Skeletal muscle tissue (tissue), 4 donors: ENCODE results near the gene C13orf42. TPM values are rescaled to one million over a fixed set of nuclear protein-coding genes. Genes with fewer than 3 reads are reported as not detected.

ENCODE experiments used
- H3K27ac ChIP-seq: one replicate; pipeline ENCODE4 v1.7.0; 2013; ENCODE audit warnings: mild to moderate bottlenecking, low read depth, low read length, inconsistent platforms
- H3K27me3 ChIP-seq, 3 donors: one replicate each; pipeline ENCODE4 v1.7.0; 2013; ENCODE audit warnings: low read length in 3 of 3; ENCODE audit not compliant: control insufficient read depth in 3 of 3, insufficient read depth in 3 of 3
- H3K36me3 ChIP-seq, 3 donors: one replicate each; pipeline ENCODE4 v1.7.0; 2013; ENCODE audit warnings: low read length in 3 of 3; ENCODE audit not compliant: control insufficient read depth in 3 of 3, insufficient read depth in 3 of 3
- H3K4me1 ChIP-seq, 3 donors: one replicate each; pipeline ENCODE4 v1.7.0; 2013; ENCODE audit warnings: low read length in 3 of 3, mild to moderate bottlenecking in 3 of 3; ENCODE audit not compliant: control insufficient read depth in 3 of 3, insufficient read depth in 3 of 3
- H3K4me3 ChIP-seq, 3 donors: one replicate each; pipeline ENCODE4 v1.7.0; 2013; ENCODE audit warnings: low read length in 3 of 3
- H3K9ac ChIP-seq, 3 donors: one replicate each; pipeline ENCODE4 v1.7.0; 2013; ENCODE audit warnings: low read length in 3 of 3, mild to moderate bottlenecking in 3 of 3, moderate library complexity in 2 of 3, low read depth in 1 of 3
- H3K9me3 ChIP-seq, 3 donors: one replicate each; pipeline ENCODE4 v1.7.0; 2013; ENCODE audit warnings: low read length in 3 of 3; ENCODE audit not compliant: control insufficient read depth in 3 of 3
- total RNA-seq: library from RNA; depleted of rRNA; stranded (reverse); fragments of >200 nt; gene quantifications from one replicate; pipeline ENCODE4 v1.2.3, GENCODE V29; 2014
- donor health status: Osteomylitis.

C13orf42 gene
- total RNA-seq, 1 donor from 2014 or later: not detected

DNA sequence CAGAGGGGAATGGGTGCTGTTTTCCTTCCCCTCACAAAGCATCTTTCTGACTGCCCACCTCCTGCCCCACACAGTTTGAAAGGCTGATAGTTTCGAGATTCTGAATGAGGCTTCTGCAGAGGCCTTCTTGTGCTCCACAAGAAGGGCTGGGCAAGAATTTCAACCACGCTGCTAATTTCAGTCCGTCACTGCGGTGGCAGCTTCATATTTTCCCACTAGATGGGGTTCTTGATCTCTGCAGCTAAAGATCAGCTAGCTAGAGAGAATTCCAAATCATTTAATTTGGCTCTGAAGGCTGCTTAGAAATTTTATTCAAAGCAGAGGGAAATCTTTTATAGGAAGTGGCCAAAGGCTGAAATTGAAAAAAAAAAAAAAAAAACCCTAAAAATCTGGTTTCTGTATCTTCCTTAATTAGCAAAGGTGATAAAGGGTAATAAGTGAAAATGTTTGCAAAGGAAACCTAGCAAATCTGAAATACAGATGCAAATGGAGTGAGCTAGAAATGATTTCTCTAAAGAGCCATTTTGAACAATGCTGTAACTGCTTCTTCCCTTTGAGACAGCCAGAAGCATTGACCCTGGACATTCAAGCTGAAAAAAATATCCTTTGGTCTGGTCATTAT is 38.0 kb upstream of the C13orf42 start:
- H3K9ac ChIP-seq: no peak overlapping the region

DNA sequence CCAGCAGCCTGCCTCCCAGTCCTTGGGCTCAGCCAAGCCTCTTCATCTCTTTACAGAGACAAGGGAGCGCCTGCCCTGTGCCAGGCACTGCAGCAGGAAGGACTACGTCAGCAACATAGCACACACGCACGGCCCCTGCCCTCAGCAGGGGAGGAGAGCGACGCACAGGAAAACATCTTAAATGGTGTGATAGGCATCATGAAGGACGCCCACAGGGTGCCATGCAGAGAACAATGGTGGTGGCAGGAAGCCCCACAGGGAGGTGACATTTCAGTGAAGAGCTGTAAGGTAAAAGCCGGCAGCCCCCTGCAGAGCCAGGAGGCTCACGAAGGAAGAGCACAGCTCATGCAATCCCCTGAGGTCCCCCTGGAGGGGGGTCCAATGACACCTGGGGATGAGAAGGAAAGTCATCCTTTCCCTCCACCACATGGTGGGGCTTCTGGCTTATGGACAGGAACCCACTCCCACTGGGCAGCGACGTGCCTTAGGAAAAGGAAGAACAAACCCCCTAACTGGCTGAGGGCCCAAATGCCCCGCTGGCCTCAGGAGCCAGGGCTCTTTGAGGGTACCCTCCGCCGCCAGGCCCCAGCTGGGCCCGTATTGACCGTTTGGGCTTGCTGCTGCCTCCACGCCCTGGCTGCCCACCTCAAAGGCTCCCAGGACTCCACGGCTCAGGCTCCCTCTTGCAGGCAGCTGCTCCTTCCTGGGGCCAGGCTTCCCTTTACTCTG is 37.3 kb upstream of the C13orf42 start:
- Histone ChIP-seq H3K4me1 (no peaks in the 10 kb centered on the region), H3K36me3 (no peaks in the 10 kb centered on the region), H3K9me3 (no peaks in the 10 kb centered on the region), H3K4me3 (no peak overlapping the region), H3K9ac (no peak overlapping the region), H3K27me3 (no peaks in the 10 kb centered on the region), H3K27ac (no peak overlapping the region)

More for the DNA sequence above, 38.0 kb upstream of the C13orf42 start:
- H3K27me3 ChIP-seq: no peaks in the 10 kb centered on the region
- H3K36me3 ChIP-seq: no peaks in the 10 kb centered on the region
- no peaks in the 10 kb centered on the region for H3K9me3 ChIP-seq
- H3K27ac ChIP-seq: no peak overlapping the region
- no peaks in the 10 kb centered on the region for H3K4me1 ChIP-seq
- H3K4me3 ChIP-seq: no peak overlapping the region

- Histone ChIP-seq H3K27me3 (no peaks in the 10 kb centered on the region), H3K4me1 (no peaks in the 10 kb centered on the region), H3K27ac (no peak overlapping the region), H3K9me3 (no peaks in the 10 kb centered on the region), H3K4me3 (no peak overlapping the region), H3K9ac (no peak overlapping the region), H3K36me3 (no peaks in the 10 kb centered on the region)
Measured at GRCh38 chr13:51147732-51148131, 36.7 kb upstream of the C13orf42 start.

- no peaks in the 10 kb centered on the region for H3K4me1 ChIP-seq
- H3K27me3 ChIP-seq: no peaks in the 10 kb centered on the region
- H3K4me3 ChIP-seq: no peak overlapping the region
- no peak overlapping the region for H3K27ac ChIP-seq
- no peaks in the 10 kb centered on the region for H3K36me3 ChIP-seq
- no peak overlapping the region for H3K9ac ChIP-seq
- no peaks in the 10 kb centered on the region for H3K9me3 ChIP-seq
Measured at GRCh38 chr13:51146667-51147066, 35.6 kb upstream of the C13orf42 start.

- H3K27me3 ChIP-seq: no peaks in the 10 kb centered on the region
Measured at GRCh38 chr13:51137250-51137649, 26.2 kb upstream of the C13orf42 start.

DNA sequence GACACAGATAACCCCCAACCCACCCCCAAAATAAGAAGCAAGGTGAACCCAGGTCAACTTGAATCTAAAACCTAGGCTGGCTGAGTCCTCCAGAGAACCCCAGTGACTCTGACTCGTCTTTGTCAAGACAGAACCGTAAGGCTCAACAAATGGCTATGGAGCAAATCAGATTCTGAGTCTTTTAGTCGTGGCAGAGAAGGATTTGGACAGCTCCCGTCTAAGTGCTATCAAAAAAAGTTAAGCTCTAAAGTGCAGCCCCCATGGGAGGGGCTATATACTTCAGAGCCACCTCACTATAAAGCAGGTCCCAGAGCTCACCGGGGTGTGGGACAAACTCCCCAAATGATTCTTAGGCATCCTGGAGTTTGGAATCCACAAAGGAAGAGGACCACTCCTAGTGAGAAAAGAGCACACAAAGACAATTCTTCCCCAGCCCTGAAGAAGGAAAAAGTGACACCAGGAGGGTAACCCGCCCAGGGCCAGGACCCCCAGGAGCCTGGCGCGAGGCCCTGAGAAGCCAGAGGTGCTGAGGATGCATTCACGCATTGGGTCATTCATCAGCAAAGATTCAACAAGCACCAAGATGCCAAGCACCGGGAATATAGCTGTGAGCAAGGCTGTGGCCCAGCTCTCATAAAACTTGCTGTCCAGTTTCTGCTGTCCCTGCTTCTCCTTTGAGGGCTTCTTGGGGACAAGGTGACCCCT is 25.4 kb upstream of the C13orf42 start:
- Histone ChIP-seq H3K27ac (no peak overlapping the region), H3K9ac (no peak overlapping the region), H3K4me1 (no peaks in the 10 kb centered on the region), H3K27me3 (no peaks in the 10 kb centered on the region), H3K4me3 (no peak overlapping the region), H3K36me3 (no peaks in the 10 kb centered on the region), H3K9me3 (no peaks in the 10 kb centered on the region)

More at GRCh38 chr13:51137250-51137649, 26.2 kb upstream of the C13orf42 start:
- H3K4me1 ChIP-seq: no peaks in the 10 kb centered on the region
- no peak overlapping the region for H3K9ac ChIP-seq
- H3K4me3 ChIP-seq: no peak overlapping the region
- H3K9me3 ChIP-seq: no peaks in the 10 kb centered on the region
- no peaks in the 10 kb centered on the region for H3K36me3 ChIP-seq
- no peak overlapping the region for H3K27ac ChIP-seq

DNA sequence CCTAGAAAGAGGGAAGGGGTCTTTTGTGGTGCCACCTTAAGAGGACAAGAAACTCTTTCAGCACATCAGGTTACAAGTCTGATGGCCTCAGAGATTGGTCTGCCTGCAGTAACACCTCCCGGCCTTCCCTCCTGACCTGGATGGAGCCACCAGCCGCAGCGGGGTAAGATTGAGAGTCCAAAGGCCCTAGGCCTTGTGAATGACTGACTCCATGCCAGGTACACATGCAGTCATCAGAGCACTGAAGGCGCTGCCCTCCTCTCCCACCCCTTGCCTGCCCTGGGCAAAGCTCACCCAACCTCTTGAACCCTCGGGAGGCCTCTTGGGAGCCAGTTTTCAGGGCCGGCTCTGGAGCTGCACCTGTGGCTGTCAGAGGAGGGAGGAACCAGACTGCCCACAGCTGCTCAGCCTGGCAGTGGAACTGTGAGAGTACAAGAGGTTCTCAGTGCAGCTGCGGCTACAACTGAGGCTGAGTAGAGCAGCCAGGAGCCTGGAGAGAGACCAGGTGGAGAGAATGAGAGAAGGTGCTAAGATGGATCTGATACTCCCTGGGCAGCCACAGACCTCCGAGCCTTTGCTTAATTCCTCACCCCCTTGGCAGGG is 23.8 kb upstream of the C13orf42 start:
- H3K9ac ChIP-seq: no peak overlapping the region
- H3K9me3 ChIP-seq: no peaks in the 10 kb centered on the region
- no peaks in the 10 kb centered on the region for H3K4me1 ChIP-seq
- H3K27ac ChIP-seq: no peak overlapping the region
- no peaks in the 10 kb centered on the region for H3K36me3 ChIP-seq
- H3K27me3 ChIP-seq: no peaks in the 10 kb centered on the region
- no peak overlapping the region for H3K4me3 ChIP-seq

GRCh38 chr13:51130348-51130747 is 19.3 kb upstream of the C13orf42 start:
- H3K9me3 ChIP-seq: no peaks in the 10 kb centered on the region

DNA sequence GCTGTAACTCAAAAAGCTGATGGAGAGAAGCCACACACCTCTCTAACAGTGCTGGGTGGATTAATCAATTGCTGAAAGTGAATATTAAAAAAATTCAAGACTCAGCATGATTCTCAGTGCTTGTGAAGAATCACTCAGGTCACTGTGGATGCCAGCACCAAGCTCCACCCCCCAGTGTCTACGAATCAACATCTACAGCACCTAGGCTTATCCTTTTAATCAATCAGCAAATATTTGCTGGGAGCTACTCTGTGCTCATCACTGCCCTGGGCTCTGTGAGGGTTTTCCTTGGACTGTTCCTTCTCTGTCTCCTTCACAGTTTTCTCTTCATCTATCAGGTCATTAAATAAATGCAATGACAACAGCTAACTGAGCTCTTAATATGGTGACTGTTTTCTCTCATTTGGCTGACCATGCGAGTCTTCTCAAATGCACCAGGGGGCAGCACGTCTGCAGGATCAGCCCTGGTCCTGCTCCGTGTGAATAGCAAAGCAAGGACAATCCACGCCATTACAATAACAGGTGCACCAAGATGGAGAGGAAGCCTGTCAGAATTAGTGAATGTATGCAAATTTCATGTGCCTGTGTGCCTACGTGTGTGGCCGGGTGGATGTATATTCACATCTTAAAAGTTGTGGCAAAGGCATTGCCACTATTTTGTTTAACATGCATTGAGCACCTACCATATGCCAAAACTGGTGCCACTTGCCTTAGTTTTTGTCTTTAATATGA is 14.6 kb upstream of the C13orf42 start:
- Histone ChIP-seq H3K4me1 (no peaks in the 10 kb centered on the region), H3K9me3 (no peaks in the 10 kb centered on the region), H3K27ac (no peak overlapping the region), H3K27me3 (no peaks in the 10 kb centered on the region), H3K9ac (no peak overlapping the region), H3K36me3 (no peaks in the 10 kb centered on the region), H3K4me3 (no peak overlapping the region)

More at GRCh38 chr13:51130348-51130747, 19.3 kb upstream of the C13orf42 start:
- H3K27me3 ChIP-seq: no peaks in the 10 kb centered on the region
- H3K4me3 ChIP-seq: no peak overlapping the region
- no peaks in the 10 kb centered on the region for H3K36me3 ChIP-seq
- no peak overlapping the region for H3K9ac ChIP-seq
- H3K4me1 ChIP-seq: no peaks in the 10 kb centered on the region
- no peak overlapping the region for H3K27ac ChIP-seq
